ENCODE results near the gene RTTN. TPM values are rescaled to one million over a fixed set of nuclear protein-coding genes. Genes with fewer than 3 reads are reported as not detected.
"Not testable (repeated sequence)": the region's sequence is repeated elsewhere in the genome, so short reads cannot be mapped to it uniquely, and the experiment has no call there.

Gene RTTN, protein sequence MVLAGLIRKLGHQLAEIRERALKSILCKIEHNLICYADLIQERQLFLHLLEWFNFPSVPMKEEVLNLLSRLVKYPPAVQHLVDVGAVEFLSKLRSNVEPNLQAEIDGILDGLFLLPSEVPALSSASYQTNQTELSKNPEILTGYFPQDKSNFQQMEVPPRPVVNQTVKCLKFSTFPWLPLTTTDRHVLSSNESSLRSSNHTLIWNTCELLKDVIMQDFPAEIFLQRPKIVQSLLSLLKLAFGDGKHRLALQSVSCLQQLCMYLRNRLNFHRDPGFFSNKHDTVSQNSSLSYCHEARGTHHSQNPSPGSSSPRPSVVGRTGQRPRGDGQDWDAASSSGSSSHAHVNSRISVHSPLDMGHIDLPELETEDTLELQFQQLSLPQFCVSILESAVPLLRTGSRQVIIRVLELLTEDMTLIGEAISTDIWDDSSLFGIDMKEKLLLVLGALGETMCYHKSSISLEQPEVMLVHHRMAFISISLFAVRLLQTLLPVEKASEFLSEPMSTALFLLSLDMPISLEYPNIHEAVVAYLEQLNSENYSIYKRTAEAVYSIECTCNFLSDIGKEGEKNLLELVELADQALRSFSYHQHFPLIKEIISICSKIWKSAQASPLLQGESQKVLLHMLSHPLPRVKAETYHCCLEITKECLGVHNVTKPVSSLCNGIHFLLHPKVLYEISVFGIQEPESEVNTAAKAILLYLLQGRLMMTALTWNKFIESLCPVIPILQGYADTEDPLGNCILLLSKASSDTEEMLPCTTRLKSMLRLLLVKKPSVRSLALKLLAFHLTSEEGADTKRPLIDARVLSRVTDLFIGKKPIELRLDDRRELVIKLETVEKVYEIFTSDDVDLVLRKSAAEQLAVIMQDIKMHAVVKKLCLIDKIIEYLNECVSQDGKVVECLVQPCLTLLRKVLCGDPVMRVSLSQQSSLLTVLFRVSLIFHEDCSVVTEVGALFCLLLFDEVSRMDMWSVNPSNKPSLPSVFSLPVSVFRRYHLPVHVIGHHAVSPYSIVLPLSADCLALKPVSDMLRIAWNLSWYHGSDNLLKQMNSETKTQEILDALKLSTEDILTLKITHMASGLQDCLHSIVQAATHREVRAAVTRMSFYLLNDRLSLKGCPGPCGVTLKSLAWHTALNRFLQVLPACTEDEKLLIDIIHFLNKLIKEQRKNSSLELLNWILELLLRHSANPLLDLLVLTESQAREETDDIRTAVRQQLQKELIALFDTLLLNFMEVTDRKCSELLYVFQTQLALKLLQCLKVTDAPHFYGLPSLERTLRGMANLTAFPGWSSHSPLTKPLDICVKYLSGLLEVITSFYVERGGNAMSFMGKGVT (N-terminal part only)
- total RNA-seq, result 10 to 100 TPM; 27.6 to 31.4 TPM

DNA sequence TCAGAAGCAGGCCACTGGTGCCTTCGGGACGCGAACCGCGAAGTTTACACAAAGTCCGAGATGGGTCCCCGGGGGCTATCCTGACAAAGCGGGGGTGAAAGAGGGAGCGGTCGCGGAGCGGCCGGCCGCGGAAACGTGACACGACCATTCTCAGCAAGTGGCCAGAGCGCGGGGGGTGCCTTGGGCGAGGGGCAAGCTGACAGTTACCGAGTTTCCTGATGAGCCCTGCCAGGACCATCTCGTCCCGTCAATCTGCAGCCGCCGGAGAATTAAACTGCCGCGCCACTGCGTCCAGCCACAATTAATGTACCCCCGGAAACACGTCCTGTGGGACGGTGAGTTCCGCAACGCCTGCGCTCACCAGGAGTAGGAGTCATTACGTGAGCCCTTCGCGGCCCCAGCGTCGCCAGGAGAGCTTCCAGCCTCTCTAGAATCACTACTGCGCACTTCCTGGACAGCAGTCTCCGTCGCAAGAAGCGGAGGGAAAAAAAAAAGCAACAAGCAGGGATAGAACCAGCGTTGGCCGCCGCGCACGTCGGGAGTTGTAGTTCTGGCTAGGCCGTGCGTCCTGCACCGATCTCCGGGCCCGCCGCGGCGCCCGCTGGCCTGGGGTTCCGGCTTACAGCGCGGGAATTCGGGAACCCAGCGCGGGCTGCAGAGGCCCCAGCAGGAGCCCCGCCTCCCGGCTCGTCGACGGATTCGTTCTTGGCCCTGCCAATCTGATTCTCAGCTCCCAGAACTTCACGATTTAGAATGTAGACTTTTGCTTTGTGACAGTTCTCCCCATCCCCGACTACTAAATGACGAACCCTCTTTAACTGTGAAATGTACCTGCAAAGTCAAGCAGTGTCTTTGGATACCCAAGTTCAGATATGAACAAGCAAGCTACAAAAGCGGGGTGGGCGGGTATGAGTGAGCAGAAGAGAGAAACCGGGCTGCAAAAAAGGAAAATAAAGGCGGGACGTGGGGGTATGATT, at the start of gene RTTN:
TSS of gene RTTN (minus strand) at position 267 of the 977 bp plus-strand sequence. CDS start at position 238, 29 bp downstream.
- Mint-ChIP-seq H3K27ac (peak within 1 kb of the TSS; percentile 98), H3K27me3 (ENCODE audit: low read depth) (peaks cover 11% of the 10 kb centered on the region), H3K36me3 (ENCODE audit: insufficient read depth in 2 of 2) (peaks cover 0 to 9% of the 10 kb centered on the region in 2 donors), H3K4me1 (ENCODE audit: low read depth) (peaks cover 32% of the 10 kb centered on the region), H3K4me3 (peak within 1 kb of the TSS; percentile 86 to 99), H3K9me3 (no peaks in the 10 kb centered on the region)
- ATAC-seq (replicated peaks in 1 of 2), result peak; percentile 93 to 94
- peak; percentile 91 for DNase-seq

DNA sequence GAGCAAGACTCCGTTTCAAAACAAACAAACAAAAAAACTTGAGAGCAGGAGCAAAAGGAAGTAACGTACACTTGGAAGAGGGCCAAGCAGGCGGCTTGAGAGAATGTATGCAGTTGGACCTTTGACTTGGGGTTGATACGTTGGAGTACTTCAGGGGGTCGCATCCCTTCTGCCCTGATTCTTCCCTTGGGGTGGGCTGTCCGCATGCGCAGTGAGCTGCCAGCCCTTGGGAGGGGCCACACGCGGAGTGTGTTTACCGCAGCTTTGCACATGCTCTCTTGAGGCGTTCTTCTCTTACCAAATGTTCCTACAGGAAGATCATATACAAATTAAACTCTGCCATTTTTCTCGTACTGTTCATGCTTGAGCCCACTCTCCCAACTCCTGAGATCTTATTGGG, 45.3 kb upstream of the RTTN start:
- DNase-seq, result no peak
- ATAC-seq (replicated peaks in 1 of 2), result no peak
- Mint-ChIP-seq H3K27me3 (ENCODE audit: low read depth) (no peaks in the 10 kb centered on the region), H3K36me3 (ENCODE audit: insufficient read depth in 2 of 2) (no peaks in the 10 kb centered on the region), H3K9me3 (no peaks in the 10 kb centered on the region), H3K4me3 (no peak overlapping the region), H3K4me1 (ENCODE audit: low read depth) (no peaks in the 10 kb centered on the region), H3K27ac (no peak overlapping the region)

DNA sequence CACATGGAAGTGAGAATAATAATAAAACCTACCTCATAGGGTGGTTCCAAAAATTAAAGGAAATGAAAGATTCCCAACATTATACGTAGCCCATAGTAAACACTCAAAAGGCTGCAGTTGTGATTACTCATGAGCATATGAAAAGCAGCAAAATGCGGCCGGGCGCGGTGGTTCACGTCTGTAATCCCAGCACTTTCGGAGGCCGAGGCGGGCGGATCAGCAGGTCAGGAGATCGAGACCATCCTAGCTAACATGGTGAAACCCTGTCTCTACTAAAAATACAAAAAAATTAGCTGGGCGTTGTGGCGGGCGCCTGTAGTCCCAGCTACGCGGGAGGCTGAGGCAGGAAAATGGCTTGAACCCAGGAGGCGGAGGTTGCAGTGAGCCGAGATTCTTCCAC, 44.4 kb upstream of the RTTN start:
- not testable (repeated sequence) for H3K9me3 Mint-ChIP-seq; H3K36me3 Mint-ChIP-seq (ENCODE audit: insufficient read depth in 2 of 2); DNase-seq; H3K27ac Mint-ChIP-seq; H3K4me1 Mint-ChIP-seq (ENCODE audit: low read depth); ATAC-seq (replicated peaks in 1 of 2); H3K27me3 Mint-ChIP-seq (ENCODE audit: low read depth); H3K4me3 Mint-ChIP-seq

DNA sequence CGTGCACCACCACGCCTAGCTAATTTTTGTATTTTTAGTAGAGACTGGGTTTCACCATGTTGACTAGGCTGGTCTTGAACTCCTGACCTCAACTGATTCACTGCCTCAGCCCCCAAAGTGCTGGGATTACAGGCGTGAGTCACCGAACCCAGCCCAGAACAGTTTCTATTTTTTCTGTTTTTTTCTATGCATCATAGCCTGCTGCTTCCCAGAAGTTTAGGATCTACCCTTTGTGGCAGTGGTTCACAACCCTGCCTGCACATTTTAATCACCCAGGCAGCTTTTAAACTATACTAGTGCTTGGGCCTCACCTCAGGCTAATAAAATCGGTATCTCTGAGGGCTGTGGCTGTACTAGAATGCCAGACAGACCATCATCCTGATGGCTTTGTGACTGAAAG, 43.6 kb upstream of the RTTN start:
- H3K4me1 Mint-ChIP-seq (ENCODE audit: low read depth), result no peaks in the 10 kb centered on the region
- no peak for DNase-seq
- ATAC-seq (replicated peaks in 1 of 2), result no peak
- H3K27me3 Mint-ChIP-seq (ENCODE audit: low read depth), result no peaks in the 10 kb centered on the region
- no peak overlapping the region for H3K4me3 Mint-ChIP-seq
- H3K27ac Mint-ChIP-seq, result no peak overlapping the region
- no peaks in the 10 kb centered on the region for H3K9me3 Mint-ChIP-seq
- no peaks in the 10 kb centered on the region for H3K36me3 Mint-ChIP-seq (ENCODE audit: insufficient read depth in 2 of 2)

DNA sequence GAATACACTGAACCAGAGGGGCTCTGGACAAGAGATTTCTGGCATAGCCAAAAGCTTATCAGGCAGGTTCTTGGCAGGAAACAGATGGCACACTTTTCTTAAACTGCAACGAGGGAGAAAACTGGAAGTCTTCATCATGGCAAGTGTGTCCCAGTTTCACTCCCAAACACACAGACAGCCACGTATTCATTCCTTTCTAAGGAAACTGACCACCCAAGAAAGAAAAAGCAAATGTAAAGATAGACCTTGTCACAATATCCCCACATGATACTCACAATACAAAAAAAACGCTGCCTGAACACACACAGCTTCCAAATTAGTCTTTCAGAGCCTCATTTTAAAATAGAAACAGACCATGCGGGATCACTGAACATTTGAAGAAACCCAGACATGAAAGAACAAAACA, 40.6 kb upstream of the RTTN start:
- Mint-ChIP-seq H3K9me3 (no peaks in the 10 kb centered on the region), H3K27me3 (ENCODE audit: low read depth) (no peaks in the 10 kb centered on the region), H3K4me1 (ENCODE audit: low read depth) (no peaks in the 10 kb centered on the region), H3K27ac (no peak overlapping the region), H3K4me3 (no peak overlapping the region), H3K36me3 (ENCODE audit: insufficient read depth in 2 of 2) (no peaks in the 10 kb centered on the region)
- DNase-seq (no peak), ATAC-seq (replicated peaks in 1 of 2) (no peak)

DNA sequence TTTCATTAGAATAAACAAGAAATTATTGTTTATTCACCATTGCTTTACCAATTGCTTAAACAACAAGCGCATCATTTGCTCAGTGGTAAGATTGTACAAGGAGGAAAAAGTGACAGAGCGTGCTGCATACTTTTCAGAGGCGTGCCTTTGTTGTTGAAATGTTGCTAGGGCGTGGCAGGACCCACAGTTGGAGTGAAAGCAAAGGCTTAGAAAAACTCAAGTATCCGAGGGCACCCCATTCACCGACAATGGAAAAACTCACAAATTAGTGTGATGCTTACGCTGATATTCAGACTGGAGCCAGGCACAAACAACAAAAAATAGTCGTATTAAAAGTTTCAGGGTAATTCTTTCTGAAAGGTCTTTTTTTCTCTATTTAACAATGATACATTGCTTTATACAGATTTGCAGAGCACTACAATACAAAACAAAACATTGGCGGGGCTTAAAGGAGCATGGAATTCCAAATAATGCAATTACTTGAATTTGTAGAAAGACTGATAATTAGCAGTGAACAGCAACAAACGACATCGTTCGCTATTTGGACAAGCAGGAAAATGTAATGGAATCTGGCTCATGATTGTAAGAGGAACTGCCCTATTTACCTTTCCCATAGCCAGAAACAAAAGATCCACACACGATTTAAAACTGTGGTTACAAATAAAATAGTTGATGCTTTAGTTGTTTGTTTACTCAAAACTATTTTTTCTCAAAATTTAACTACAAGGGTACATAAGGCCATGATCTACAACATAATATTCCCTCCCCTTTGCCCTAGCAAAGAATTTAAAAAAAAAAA, 37.8 kb upstream of the RTTN start:
- H3K4me3 Mint-ChIP-seq, result no peak overlapping the region
- no peaks in the 10 kb centered on the region for H3K9me3 Mint-ChIP-seq
- no peaks in the 10 kb centered on the region for H3K4me1 Mint-ChIP-seq (ENCODE audit: low read depth)
- H3K27ac Mint-ChIP-seq, result no peak overlapping the region
- ATAC-seq (replicated peaks in 1 of 2) (no peak), DNase-seq (no peak)
- H3K27me3 Mint-ChIP-seq (ENCODE audit: low read depth), result peaks cover 20% of the 10 kb centered on the region
- no peaks in the 10 kb centered on the region for H3K36me3 Mint-ChIP-seq (ENCODE audit: insufficient read depth in 2 of 2)

DNA sequence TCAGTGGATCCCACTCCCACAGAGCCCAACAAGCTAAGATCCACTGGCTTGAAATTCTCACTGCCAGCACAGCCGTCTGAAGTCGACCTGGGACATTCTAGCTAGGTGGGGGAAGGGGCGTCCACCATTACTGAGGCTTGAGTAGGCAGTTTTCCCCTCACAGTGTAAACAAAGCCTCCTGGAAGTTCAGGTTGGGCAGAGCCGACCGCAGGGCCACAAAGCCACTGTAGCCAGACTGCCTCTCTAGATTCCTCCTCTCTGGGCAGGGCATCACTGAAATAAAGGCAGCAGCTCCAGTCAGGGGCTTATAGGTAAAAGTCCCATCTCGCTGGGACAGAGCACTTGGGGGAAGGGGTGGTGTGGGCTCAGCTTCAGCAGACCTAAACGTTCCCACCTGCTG, 31.4 kb upstream of the RTTN start:
- H3K27me3 Mint-ChIP-seq (ENCODE audit: low read depth), result peaks cover 42% of the 10 kb centered on the region
- not testable (repeated sequence) for H3K4me3 Mint-ChIP-seq; H3K4me1 Mint-ChIP-seq (ENCODE audit: low read depth); H3K27ac Mint-ChIP-seq; DNase-seq; H3K9me3 Mint-ChIP-seq; H3K36me3 Mint-ChIP-seq (ENCODE audit: insufficient read depth in 2 of 2); ATAC-seq (replicated peaks in 1 of 2)

DNA sequence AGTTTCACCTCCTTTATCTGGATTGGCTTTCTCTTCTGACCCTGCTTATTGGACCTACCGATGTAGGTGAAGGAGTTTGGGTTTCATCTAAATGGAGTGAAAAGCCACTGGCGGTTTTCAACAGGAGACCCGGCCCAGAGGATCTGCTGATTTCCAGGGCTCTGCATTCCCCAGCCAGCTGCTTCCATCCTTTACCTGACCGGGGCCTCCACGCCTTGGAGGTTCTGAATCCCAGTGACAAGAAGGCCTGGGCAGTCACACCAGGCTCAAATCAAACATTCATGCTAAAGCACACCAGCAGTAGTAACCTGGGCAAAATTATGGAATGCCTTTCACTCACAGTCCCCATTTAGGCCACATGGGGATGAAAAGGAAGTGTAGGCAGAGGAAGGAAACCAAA, 30.0 kb upstream of the RTTN start:
- Mint-ChIP-seq H3K4me1 (ENCODE audit: low read depth) (no peaks in the 10 kb centered on the region), H3K36me3 (ENCODE audit: insufficient read depth in 2 of 2) (no peaks in the 10 kb centered on the region), H3K27ac (no peak overlapping the region), H3K4me3 (no peak overlapping the region), H3K27me3 (ENCODE audit: low read depth) (peaks cover 44% of the 10 kb centered on the region), H3K9me3 (no peaks in the 10 kb centered on the region)
- DNase-seq (no peak), ATAC-seq (replicated peaks in 1 of 2) (no peak)

DNA sequence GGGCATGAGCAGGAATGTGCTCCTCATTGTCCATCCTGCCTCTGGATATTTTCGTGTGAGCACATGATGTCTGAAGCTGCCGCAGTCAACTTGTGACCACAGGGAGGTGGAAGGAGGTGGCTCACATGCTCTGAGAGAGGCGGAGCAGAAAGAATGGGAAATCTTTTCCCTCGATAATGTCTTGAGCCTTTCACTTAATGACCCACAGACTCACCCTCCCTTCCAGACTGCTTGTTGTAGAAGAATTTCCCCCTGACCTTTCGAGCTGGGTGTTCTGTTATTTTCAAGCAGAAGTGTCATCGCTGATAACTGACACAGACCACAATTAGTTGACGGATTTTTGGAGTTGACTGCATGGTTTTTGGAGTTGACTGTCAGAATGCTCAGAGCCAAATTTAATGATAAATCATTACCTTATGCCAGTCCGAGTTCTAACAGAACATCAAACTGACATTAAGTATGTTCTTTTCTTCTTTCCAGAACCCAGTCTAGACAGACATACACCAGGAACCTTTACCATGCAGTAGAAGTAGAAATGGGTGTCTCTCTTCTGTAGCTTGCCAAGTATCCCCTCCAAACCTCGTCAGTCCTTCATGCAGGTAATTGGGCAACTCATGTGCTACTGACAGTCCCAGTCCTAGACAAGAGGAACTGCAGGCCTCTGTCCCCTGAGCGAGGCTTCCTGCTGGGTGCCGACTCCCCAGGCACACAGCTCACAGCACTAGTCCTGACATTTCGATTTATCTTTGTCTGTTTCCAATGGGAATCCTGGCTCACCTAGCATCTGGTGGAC, 29.4 kb upstream of the RTTN start:
- H3K27me3 Mint-ChIP-seq (ENCODE audit: low read depth), result peaks cover 42% of the 10 kb centered on the region
- no peaks in the 10 kb centered on the region for H3K36me3 Mint-ChIP-seq (ENCODE audit: insufficient read depth in 2 of 2)
- H3K9me3 Mint-ChIP-seq, result no peaks in the 10 kb centered on the region

DNA sequence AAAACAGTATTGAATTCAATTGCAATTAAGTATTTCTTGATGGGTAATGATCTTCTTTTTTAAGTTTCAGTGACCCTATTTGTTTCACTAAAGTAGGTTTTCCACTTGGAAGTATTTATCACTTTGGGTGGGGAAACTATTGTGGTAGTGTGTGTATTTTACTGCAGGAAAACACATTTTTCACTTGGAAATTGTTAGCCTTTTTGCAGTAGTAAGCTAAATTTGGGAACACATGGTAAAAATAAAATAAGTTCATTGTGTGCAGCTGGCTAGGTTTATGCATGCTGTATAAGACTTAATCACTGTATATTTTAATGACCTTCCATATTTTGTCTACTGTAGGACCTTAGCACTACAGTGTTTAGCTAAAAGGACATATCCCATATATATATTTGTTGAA, 28.5 kb upstream of the RTTN start:
- no peak for ATAC-seq (replicated peaks in 1 of 2)
- no peaks in the 10 kb centered on the region for H3K9me3 Mint-ChIP-seq
- H3K27ac Mint-ChIP-seq, result no peak overlapping the region
- no peaks in the 10 kb centered on the region for H3K36me3 Mint-ChIP-seq (ENCODE audit: insufficient read depth in 2 of 2)
- peaks cover 40% of the 10 kb centered on the region for H3K27me3 Mint-ChIP-seq (ENCODE audit: low read depth)
- no peak overlapping the region for H3K4me3 Mint-ChIP-seq
- no peak for DNase-seq
- no peaks in the 10 kb centered on the region for H3K4me1 Mint-ChIP-seq (ENCODE audit: low read depth)

More for the DNA sequence above, 29.4 kb upstream of the RTTN start:
- Mint-ChIP-seq H3K27ac (no peak overlapping the region), H3K4me1 (ENCODE audit: low read depth) (no peaks in the 10 kb centered on the region), H3K4me3 (no peak overlapping the region)
- DNase-seq, result no peak
- no peak for ATAC-seq (replicated peaks in 1 of 2)

DNA sequence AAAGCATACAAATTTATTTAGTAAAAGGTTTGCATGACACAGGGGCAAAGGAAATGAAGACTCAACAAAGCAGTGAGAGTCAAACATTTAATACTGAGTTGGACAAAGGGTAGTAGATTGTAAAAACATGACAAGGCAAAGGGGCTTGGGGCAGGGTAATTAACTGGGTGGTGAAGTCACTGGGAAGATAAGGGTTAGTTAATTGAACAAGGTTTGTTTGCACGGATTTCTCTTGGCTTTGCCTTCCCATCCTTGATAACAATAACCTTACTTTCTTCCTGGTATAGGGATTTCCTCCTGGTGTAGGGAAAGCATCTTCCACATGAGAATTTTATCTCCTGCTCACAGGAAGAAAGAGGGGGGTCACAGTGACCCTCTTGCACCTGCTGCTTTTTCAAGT, 26.8 kb upstream of the RTTN start:
- DNase-seq (no peak), ATAC-seq (replicated peaks in 1 of 2) (no peak)
- H3K4me1 Mint-ChIP-seq (ENCODE audit: low read depth), result no peaks in the 10 kb centered on the region
- peaks cover 3 to 5% of the 10 kb centered on the region in 2 donors for H3K36me3 Mint-ChIP-seq (ENCODE audit: insufficient read depth in 2 of 2)
- H3K4me3 Mint-ChIP-seq, result no peak overlapping the region
- peaks cover 23% of the 10 kb centered on the region for H3K27me3 Mint-ChIP-seq (ENCODE audit: low read depth)
- H3K9me3 Mint-ChIP-seq, result peaks cover 3 to 5% of the 10 kb centered on the region in 2 donors
- H3K27ac Mint-ChIP-seq, result no peak overlapping the region

Measured in activated T-cell treated with anti-CD3 and anti-CD28 coated beads, Interleukin-2, amount 50 U/mL, for 72 hours (primary cell).